ENCODE data around the gene DEFB121.
"Not testable (repeated sequence)": the region's sequence is repeated elsewhere in the genome, so short reads cannot be mapped to it uniquely, and the experiment has no call there.

The DEFB121 gene, protein sequence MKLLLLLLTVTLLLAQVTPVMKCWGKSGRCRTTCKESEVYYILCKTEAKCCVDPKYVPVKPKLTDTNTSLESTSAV
- long read RNA-seq, donor 1 = 0 reads
- long read RNA-seq, donor 2 = 0 reads
- long read RNA-seq, donor 3 = 0 reads
- long read RNA-seq, donor 4 = 0 reads
- long read RNA-seq, donor 5 = 0 reads
- long read RNA-seq, donor 6 = 0 reads
- long read RNA-seq, donor 7 = 0 reads
- long read RNA-seq, donor 8 = 0 reads

GRCh38 chr20:31406115-31406514 lies at the start of gene DEFB121:
Gene DEFB121 (minus strand): TSS chr20:31406215. CDS start chr20:31406152, 63 bp downstream.
- DNase-seq = no peak

DNA sequence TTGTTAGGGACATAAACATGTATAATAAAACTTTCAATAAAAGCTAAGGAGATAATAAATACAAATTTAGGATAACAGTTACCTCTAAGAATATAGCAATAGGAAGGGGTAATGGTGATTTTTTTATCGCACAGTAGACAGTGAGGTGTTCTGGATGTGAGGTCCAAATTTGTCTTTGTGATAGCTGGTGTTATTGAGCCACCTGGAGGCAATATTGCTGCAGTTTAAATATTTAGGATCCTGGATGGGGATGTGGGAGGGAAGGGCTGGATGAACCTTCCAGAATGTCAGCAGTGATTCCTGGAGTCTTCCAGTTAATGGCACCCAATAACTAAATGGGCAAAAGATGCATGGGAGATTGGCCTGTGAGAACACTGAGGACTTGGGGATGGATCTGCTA lies 48.3 kb upstream of the DEFB121 start:
- DNase-seq = no peak

DNA sequence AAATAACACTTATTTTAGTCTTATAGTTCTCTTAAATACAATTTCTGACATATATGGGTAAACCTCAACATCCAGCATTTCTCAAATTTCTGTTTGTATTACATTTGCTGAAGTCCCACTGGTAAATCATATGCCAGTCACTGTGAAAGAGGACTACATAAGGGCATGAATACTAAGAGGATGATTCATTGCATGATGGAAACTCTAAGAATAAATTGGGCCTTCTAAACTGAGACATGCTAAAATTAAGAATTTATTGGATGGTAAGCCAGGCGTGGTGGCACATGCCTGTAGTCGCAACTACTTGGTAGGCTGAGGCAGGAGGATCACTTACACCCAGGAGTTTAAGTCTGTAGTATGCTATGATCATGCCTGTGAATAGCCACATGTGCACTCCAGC lies 46.6 kb upstream of the DEFB121 start:
- no peak for DNase-seq

GRCh38 chr20:31449511-31450414 lies 43.7 kb upstream of the DEFB121 start:
- no peak for DNase-seq

DNA sequence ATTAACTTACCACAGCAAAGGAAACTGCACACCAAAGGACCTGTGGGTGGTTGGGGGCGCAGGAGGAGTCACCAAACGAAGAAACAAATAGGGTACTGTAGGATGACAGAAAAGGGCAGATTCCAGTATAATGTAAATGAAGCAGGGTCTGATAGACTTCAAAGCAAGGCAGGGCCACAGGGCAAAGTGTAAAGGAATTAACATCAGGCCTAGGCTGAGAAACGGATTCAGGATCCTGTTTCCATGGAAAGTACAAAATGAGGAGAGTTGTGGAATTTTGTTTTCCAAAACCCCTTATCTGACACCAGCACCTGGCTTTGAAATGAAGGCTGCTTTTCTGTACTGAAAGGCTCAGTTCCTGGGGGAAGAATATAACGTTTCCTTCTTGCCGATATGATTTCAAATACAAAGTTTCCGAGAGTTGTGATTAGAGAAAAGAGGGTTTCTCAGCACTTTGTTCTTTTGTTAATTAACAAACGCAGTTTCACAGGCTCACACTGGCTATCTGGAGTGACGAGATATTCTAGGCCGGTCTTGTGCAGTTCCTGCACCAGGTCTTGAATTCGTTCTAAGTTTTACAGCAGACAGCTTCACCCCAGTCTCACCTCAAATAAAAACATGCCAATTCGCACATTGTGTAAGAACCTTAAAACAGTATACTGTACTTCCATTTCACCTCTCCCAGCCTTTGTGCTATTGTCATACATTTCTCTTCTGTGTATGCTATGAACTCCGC lies 40.2 kb upstream of the DEFB121 start:
- no peak for DNase-seq

DNA sequence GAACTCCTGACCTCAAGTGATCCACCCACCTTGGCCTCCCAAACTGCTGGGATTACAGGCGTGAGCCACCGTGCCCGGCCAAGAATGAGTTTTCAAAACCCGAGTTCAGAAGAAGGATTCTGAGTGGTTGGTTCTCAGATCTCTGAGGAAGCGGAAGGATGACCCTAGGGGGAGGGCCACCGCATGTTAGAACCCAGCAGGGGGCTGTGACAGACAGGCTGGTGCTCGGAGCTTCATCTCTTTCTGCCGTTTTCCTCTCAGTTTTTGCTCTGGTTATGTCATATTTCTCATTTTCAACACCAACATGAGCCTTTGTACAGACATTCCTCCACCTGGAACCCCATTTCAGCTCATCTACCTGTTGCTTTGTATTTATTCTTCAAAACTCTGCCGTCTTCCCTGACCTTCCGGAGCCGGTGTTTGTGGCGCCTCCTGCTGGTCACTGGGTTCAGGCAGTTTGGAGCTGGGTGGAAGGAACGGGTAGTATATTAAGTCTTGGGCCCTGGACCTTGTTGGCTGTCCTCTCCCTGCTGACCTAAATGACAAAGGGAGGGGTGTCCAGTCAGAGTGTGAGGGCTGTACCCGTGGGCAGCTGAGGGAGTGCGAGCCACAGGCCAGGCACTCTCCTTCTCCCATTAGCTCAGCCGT lies 34.1 kb upstream of the DEFB121 start, which contains the start of gene DEFB123:
Gene DEFB123 (plus strand): TSS at position 621 of the 648 bp plus-strand sequence. CDS start 67 bp downstream, outside the sequence.
- no peak for DNase-seq

GRCh38 chr20:31430568-31431115 lies 24.6 kb upstream of the DEFB121 start:
- DNase-seq = no peak

- DNase-seq = not testable (repeated sequence)
Observed at GRCh38 chr20:31427576-31427975, 21.6 kb upstream of the DEFB121 start.

DNA sequence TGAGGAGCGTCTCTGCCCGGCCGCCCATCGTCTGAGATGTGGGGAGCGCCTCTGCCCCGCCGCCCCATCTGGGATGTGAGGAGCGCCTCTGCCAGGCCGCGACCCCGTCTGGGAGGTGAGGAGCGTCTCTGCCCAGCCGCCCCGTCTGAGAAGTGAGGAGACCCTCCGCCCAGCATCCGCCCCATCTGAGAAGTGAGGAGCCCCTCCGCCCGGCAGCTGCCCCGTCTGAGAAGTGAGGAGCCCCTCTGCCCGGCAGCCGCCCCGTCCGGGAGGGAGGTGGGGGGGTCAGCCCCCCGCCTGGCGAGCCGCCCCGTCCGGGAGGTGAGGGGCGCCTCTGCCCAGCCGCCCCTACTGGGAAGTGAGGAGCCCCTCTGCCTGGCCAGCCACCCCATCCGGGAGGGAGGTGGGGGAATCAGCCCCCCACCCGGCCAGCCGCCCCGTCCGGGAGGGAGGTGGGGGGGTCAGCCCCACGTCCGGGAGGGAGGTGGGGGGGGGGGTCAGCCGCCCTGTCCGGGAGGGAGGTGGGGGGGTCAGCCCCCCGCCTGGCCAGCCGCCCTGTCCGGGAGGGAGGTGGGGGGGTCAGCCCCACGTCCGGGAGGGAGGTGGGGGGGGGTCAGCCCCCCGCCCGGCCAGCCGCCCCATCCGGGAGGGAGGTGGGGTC lies 21.0 kb upstream of the DEFB121 start:
- DNase-seq = not testable (repeated sequence)

GRCh38 chr20:31425797-31426196 lies 19.8 kb upstream of the DEFB121 start:
- DNase-seq = no peak

GRCh38 chr20:31418307-31418706 lies 12.3 kb upstream of the DEFB121 start:
- no peak for DNase-seq

DNA sequence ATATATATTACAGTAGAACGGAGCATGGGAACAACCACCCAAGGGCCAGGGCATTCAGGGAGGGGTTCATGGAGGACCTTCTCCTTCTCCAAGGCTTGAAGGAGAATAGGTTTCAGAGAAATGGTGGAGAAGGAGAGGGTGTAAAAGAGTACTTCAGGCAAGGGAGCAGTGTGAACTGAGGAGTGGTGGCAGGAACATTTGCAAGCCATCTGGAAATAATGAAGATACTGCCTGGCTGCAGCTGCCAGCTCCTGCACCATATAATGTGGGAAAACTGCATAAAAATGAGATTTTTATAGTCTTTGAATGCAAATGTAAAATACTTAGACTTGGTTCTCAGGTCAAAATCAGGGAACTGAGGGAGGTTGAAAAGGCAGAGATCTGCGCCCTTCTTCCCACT lies 9.6 kb upstream of the DEFB121 start:
- no peak for DNase-seq

DNA sequence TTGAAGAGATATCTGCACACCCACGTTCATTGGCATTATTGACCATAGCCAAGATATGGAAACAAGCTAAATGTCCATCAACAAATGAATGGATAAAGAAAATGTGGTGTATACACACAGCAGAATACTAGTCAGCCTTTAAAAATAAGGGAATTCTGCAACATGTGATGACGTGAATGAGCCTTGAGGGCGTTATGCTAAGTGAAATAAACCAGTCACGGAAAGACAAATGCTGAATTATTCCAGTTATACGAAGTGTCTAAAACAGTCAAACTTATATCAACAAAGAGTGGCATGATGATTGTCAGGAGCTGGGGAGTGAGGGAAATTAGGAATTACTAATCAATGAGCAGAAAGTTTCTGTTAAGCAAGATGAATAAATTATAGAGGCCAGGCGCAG lies 8.4 kb upstream of the DEFB121 start:
- no peak for DNase-seq

- DNase-seq = no peak
Observed at GRCh38 chr20:31410011-31410410, 4.0 kb upstream of the DEFB121 start.

DNA sequence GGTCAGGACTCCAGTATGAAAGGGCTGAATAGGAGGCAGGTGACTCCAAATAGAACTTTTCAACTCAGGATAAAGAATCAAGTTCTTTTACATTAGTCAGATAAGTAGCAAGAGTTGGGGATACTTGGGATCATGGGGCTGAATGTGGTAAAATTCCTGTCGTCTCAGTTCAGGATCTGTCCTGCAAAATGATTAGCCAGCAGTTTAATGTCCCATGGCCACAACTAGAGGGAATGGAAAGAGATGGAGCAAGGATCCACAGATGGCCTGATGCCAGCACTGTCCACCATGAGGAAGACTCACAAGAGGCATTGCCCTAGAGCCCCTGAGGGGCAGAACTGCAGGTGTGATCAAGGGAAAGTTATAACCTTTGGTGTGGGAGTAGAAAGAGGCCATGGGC lies 2.1 kb downstream of the DEFB121 start:
- no peak for DNase-seq

GRCh38 chr20:31394900-31395299 lies 11.1 kb downstream of the DEFB121 start:
- DNase-seq = no peak

DNA sequence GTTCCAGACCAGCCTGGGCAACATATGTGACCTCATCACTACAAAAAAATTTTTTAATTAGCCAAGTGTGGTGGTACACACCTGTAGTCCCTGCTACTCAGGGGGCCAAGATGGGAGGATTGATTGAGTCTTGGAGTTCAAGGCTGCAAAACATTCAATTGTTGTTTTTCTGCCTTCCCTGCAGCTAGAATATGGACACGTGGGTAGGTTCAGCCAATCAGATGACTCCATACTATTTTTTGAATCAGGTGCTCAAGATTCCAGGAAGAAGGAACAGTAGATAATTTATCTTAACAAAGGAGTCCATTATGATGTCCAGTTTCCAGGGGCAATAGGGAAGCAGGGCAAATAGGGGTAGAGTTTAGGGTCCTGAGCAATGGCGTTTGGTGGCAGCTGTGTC lies 13.2 kb downstream of the DEFB121 start:
- no peak for DNase-seq

- DNase-seq = no peak
Observed at GRCh38 chr20:31390490-31390889, 15.5 kb downstream of the DEFB121 start, which contains the start of gene DEFB119. Gene DEFB119 (minus strand): TSS chr20:31390590. CDS start chr20:31390483, 107 bp downstream.

GRCh38 chr20:31374346-31374745 lies 31.7 kb downstream of the DEFB121 start:
- DNase-seq = no peak

- no peak for DNase-seq
Observed at GRCh38 chr20:31368301-31368700, 37.7 kb downstream of the DEFB121 start, which contains the start of gene DEFB118. Gene DEFB118 (plus strand): TSS chr20:31368601. CDS start chr20:31368651, 50 bp downstream.

DNA sequence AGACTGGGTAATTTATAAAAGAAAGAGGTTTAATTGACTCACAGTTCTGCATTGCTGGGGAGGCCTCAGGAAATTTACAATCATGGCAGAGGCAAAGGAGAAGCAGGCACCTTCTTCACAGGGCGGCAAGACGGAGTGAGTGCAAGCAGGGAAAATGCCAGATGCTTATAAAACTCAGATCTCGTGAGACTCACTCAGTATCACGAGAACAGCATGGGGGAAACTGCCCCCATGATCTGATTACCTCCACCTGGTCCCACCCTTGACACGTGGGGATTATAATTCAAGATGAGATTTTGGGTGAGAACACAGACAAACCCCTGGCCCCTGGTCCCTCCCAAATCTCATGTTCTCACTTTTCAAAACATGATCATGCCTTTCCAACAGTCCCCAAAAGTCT lies 41.7 kb downstream of the DEFB121 start:
- not testable (repeated sequence) for DNase-seq
